OCI-LY7 (cell line): ENCODE results near the gene RNF123. TPM values are rescaled to one million over a fixed set of nuclear protein-coding genes. Genes with fewer than 3 reads are reported as not detected.

Experiments
- BruUV-seq: library from RNA; stranded (reverse); fragments of 400-500 nt; replicated peaks from 2 replicates; lab custom pipeline; 2021; lab: Mats Ljungman, UMichigan
- CTCF ChIA-PET: fragments of 300-600 bp; sonication (Branson Sonifier 250); formaldehyde crosslinking; loops from one replicate; lab custom pipeline; 2022; ENCODE audit warnings: antibody characterized with exemption; ENCODE audit not compliant: unreplicated experiment; lab: Charles Lee
- POLR2A ChIA-PET: fragments of 300-600 bp; sonication (Branson Sonifier 250); formaldehyde crosslinking; loops from one replicate; lab custom pipeline; 2022; ENCODE audit warnings: antibody characterized with exemption; lab: Charles Lee
- DNase-seq: peaks from one replicate; pipeline ENCODE4 v3.0.0-alpha.2; 2015; ENCODE audit warnings: low spot score
- H2AFZ ChIP-seq: fragments of 200-600 bp; sonication (generic), shearing (Covaris generic); 2 replicates; pipeline ENCODE4 v1.6.1; 2014; ENCODE audit warnings: mild to moderate bottlenecking, antibody characterized with exemption, low read length, moderate library complexity
- H3K27ac ChIP-seq: fragments of 200-600 bp; sonication (generic); 2 replicates; pipeline ENCODE4 v1.5.1; 2014; ENCODE audit warnings: mixed run types, low read depth, mild to moderate bottlenecking, moderate library complexity, low read length, inconsistent platforms; ENCODE audit not compliant: poor library complexity, severe bottlenecking
- H3K36me3 ChIP-seq: fragments of 200-600 bp; sonication (generic); 2 replicates; pipeline ENCODE4 v1.6.1; 2014; ENCODE audit warnings: mild to moderate bottlenecking, antibody characterized with exemption, low read length, moderate library complexity, mixed read lengths; ENCODE audit not compliant: insufficient read depth
- H3K4me1 ChIP-seq: fragments of 200-600 bp; sonication (generic); 2 replicates; pipeline ENCODE4 v1.5.1; 2014; ENCODE audit warnings: mild to moderate bottlenecking, low read length; ENCODE audit not compliant: insufficient read depth, poor library complexity, severe bottlenecking
- H3K4me2 ChIP-seq: fragments of 200-600 bp; sonication (generic); 2 replicates; pipeline ENCODE4 v1.6.1; 2014; ENCODE audit warnings: mild to moderate bottlenecking, low read length
- H3K4me3 ChIP-seq: fragments of 200-600 bp; sonication (generic); 2 replicates; pipeline ENCODE4 v1.5.1; 2014; ENCODE audit warnings: mild to moderate bottlenecking, low read depth, low read length; ENCODE audit not compliant: poor library complexity, severe bottlenecking
- H3K79me2 ChIP-seq: fragments of 200-600 bp; sonication (generic); 2 replicates; pipeline ENCODE4 v1.6.1; 2016; ENCODE audit warnings: low read depth, mild to moderate bottlenecking, low read length, moderate library complexity, mixed read lengths; ENCODE audit not compliant: insufficient read depth
- H3K9me2 ChIP-seq: fragments of 200-600 bp; sonication (generic); 2 replicates; pipeline ENCODE4 v1.6.1; 2016; ENCODE audit warnings: mild to moderate bottlenecking, low read length, mixed read lengths; ENCODE audit not compliant: insufficient read depth
- H3K9me3 ChIP-seq: fragments of 200-600 bp; sonication (generic); 2 replicates; pipeline ENCODE4 v1.6.1; 2014; ENCODE audit warnings: mild to moderate bottlenecking, mixed run types, low read length, mixed read lengths
- H4K20me1 ChIP-seq: fragments of 200-600 bp; sonication (generic); 2 replicates; pipeline ENCODE4 v1.6.1; 2014; ENCODE audit warnings: mild to moderate bottlenecking, antibody characterized with exemption, low read length, moderate library complexity, mixed read lengths; ENCODE audit not compliant: insufficient read depth
- EZH2phosphoT487 ChIP-seq: fragments of 200-600 bp; sonication (generic); IDR thresholded peaks from 2 replicates; pipeline ENCODE4 v1.6.1; 2018; ENCODE audit warnings: low read depth, borderline replicate concordance, mild to moderate bottlenecking, mixed run types, antibody characterized with exemption, low read length, moderate library complexity, mixed read lengths
- intact Hi-C: fragments of 100-400 bp; cut with micrococcal nuclease; formaldehyde crosslinking; loops from one replicate; pipeline ENCODE4 v1.10.0; 2022; ENCODE audit not compliant: unreplicated experiment
- total RNA-seq, 2 experiments: library from RNA; depleted of rRNA in 1 of 2; stranded (reverse); fragments of >200 nt in 1 of 2; shearing (Covaris generic) in 1 of 2; gene quantifications; 2 replicates each; pipeline ENCODE4 v1.2.3, GENCODE V29; 2014 to 2022
- TF ChIP-seq, protein P1 (sequence below): fragments of 200-600 bp; sonication (generic); conservative IDR thresholded peaks from 2 replicates; pipeline ENCODE4 v1.5.1; 2014; ENCODE audit warnings: mild to moderate bottlenecking, antibody characterized with exemption, low read length, moderate library complexity, mixed read lengths

The RNF123 gene
- total RNA-seq, 2 experiments from 2014 or later: 20.8 to 48.4 TPM

DNA sequence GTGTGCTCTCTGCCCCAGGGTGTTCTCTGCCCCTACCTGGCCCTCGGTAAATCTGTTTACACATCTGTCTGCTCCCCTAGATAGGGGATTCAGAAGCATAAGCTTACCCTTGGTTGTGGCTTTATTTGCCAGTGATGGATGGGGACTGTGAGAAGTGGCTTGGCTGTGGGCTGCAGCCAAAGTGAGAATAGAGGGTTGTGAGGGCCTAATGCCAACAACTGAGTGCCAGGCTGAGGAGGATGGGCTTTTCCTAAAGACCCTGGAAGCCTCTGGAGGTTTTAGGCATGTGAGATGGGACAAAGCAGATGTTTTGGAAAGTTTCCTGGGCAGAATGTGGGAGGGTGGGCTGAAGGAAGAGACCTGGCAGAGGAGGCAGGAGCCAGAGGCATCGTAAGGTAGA, 30.6 kb upstream of the RNF123 start:
- no peaks in the 10 kb centered on the region for H3K9me2 ChIP-seq
- TF ChIP-seq, protein P1, sequence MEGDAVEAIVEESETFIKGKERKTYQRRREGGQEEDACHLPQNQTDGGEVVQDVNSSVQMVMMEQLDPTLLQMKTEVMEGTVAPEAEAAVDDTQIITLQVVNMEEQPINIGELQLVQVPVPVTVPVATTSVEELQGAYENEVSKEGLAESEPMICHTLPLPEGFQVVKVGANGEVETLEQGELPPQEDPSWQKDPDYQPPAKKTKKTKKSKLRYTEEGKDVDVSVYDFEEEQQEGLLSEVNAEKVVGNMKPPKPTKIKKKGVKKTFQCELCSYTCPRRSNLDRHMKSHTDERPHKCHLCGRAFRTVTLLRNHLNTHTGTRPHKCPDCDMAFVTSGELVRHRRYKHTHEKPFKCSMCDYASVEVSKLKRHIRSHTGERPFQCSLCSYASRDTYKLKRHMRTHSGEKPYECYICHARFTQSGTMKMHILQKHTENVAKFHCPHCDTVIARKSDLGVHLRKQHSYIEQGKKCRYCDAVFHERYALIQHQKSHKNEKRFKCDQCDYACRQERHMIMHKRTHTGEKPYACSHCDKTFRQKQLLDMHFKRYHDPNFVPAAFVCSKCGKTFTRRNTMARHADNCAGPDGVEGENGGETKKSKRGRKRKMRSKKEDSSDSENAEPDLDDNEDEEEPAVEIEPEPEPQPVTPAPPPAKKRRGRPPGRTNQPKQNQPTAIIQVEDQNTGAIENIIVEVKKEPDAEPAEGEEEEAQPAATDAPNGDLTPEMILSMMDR: no peak
- TF ChIP-seq EZH2phosphoT487: no peak
- no peaks in the 10 kb centered on the region for H3K36me3 ChIP-seq
- DNase-seq: no peak
- no peak overlapping the region for H2AFZ ChIP-seq
- no peak overlapping the region for H3K4me2 ChIP-seq
- H3K4me1 ChIP-seq: no peaks in the 10 kb centered on the region
- BruUV-seq: no TSS peak
- CTCF ChIA-PET: no interaction called here
- H3K4me3 ChIP-seq: no peak overlapping the region
- H4K20me1 ChIP-seq: no peaks in the 10 kb centered on the region
- H3K79me2 ChIP-seq: no peaks in the 10 kb centered on the region
- no peaks in the 10 kb centered on the region for H3K9me3 ChIP-seq
- POLR2A ChIA-PET: no interaction called here
- intact Hi-C loops: no loop called here
- no peak overlapping the region for H3K27ac ChIP-seq

DNA sequence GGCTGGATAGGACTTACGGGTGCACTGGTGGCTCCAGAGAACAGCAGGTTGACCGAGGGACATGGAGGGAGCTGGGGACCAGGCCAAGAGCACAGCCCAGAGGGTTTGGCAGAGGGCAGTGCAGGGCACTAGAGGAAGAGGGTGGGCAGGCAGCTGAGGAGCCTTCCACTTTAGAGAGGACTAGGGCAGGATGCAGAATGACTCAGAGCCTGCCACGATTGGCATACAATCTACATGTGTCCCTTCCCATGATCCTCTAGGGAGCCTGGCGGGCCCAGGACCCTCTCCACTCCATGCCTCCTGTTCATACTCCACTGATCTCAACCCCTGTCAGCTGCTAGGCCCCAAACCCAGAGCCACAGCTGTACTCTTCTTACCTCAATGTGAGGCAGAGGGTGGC, 29.6 kb upstream of the RNF123 start:
- ChIA-PET POLR2A (no interaction called here), CTCF (no interaction called here)
- Histone ChIP-seq H3K4me2 (no peak overlapping the region), H3K4me1 (no peaks in the 10 kb centered on the region), H3K9me3 (no peaks in the 10 kb centered on the region), H3K27ac (no peak overlapping the region), H4K20me1 (no peaks in the 10 kb centered on the region), H3K9me2 (no peaks in the 10 kb centered on the region), H3K4me3 (no peak overlapping the region), H2AFZ (no peak overlapping the region), H3K79me2 (no peaks in the 10 kb centered on the region), H3K36me3 (no peaks in the 10 kb centered on the region)
- no TSS peak for BruUV-seq
- intact Hi-C loops: no loop called here
- TF ChIP-seq, protein P1: no peak
- TF ChIP-seq EZH2phosphoT487: no peak
- DNase-seq: no peak

DNA sequence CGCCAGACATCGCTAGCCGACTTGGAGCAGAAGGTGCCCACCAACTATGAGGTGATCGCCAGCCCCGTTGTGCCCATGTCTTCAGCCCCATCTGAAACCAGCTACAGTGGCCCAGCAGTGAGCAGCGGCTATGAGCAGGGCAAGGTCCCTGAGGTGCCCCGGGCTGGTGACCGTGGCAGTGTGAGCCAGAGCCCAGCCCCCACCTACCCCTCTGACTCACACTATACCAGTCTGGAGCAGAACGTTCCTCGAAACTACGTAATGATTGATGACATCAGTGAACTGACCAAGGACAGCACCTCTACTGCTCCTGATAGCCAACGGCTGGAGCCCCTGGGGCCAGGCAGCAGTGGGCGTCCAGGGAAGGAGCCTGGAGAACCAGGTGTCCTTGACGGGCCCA, 28.1 kb upstream of the RNF123 start:
- H3K4me2 ChIP-seq: no peak overlapping the region
- intact Hi-C loops: no loop called here
- POLR2A ChIA-PET: no interaction called here

More for the DNA sequence above, 28.1 kb upstream of the RNF123 start:
- H3K9me3 ChIP-seq: no peaks in the 10 kb centered on the region
- H3K4me1 ChIP-seq: no peaks in the 10 kb centered on the region
- no peak overlapping the region for H3K27ac ChIP-seq
- H4K20me1 ChIP-seq: no peaks in the 10 kb centered on the region
- H3K4me3 ChIP-seq: no peak overlapping the region
- no peak overlapping the region for H2AFZ ChIP-seq
- DNase-seq: no peak
- no peaks in the 10 kb centered on the region for H3K36me3 ChIP-seq
- no TSS peak for BruUV-seq
- TF ChIP-seq, protein P1: no peak
- TF ChIP-seq EZH2phosphoT487: no peak
- no peaks in the 10 kb centered on the region for H3K9me2 ChIP-seq
- CTCF ChIA-PET: no interaction called here
- H3K79me2 ChIP-seq: no peaks in the 10 kb centered on the region
